Muscle of arm (tissue), 12 donors: ENCODE results near the gene TARS3. TPM values are rescaled to one million over a fixed set of nuclear protein-coding genes. Genes with fewer than 3 reads are reported as not detected.
A peak's percentile ranks its signal among the peaks of the same experiment; 100 is the strongest.
"Not testable (repeated sequence)": the region's sequence is repeated elsewhere in the genome, so short reads cannot be mapped to it uniquely, and the experiment has no call there.

Experiments used
- DNase-seq: peaks from one replicate; pipeline ENCODE4 v3.0.0-alpha.2; 2013
- polyA plus RNA-seq, 12 donors: library from polyadenylated mRNA; unstranded; fragments of 120-200 nt; gene quantifications; one replicate each; pipeline ENCODE4 v1.2.1, GENCODE V29; 2013; ENCODE audit not compliant: insufficient read length in 12 of 12

TARS3 gene
- polyA plus RNA-seq, 12 donors: 16.4 to 34.5 (median 23.0) TPM; not detected in 1

- not testable (repeated sequence) for DNase-seq
Observed at GRCh38 chr15:101626729-101627128, 97.5 kb downstream of the TARS3 start.

- no peak for DNase-seq
Observed at GRCh38 chr15:101625980-101626379, 98.3 kb downstream of the TARS3 start.

GRCh38 chr15:101625184-101625583, 99.1 kb downstream of the TARS3 start:
- no peak for DNase-seq

GRCh38 chr15:101623367-101624304, 100.6 kb downstream of the TARS3 start:
- no peak for DNase-seq

GRCh38 chr15:101621961-101622360, 102.3 kb downstream of the TARS3 start:
- no peak for DNase-seq

GRCh38 chr15:101620671-101621070, 103.6 kb downstream of the TARS3 start:
- DNase-seq: no peak

- no peak for DNase-seq
Observed at GRCh38 chr15:101619615-101619865, 104.7 kb downstream of the TARS3 start.

- no peak for DNase-seq
Observed at GRCh38 chr15:101618851-101619614, 105.2 kb downstream of the TARS3 start.

- DNase-seq: no peak
Observed at GRCh38 chr15:101618076-101618475, 106.2 kb downstream of the TARS3 start.

- no peak for DNase-seq
Observed at GRCh38 chr15:101617390-101617965, 106.8 kb downstream of the TARS3 start.

GRCh38 chr15:101615986-101616848, 108.1 kb downstream of the TARS3 start:
- peak; percentile 63 for DNase-seq

GRCh38 chr15:101615414-101615985, 108.8 kb downstream of the TARS3 start:
- DNase-seq: no peak

- no peak for DNase-seq
Observed at GRCh38 chr15:101614761-101615160, 109.5 kb downstream of the TARS3 start.

GRCh38 chr15:101614001-101614585, 110.2 kb downstream of the TARS3 start:
- no peak for DNase-seq

GRCh38 chr15:101613130-101614000, 110.9 kb downstream of the TARS3 start:
- DNase-seq: peak; percentile 61

- DNase-seq: no peak
Observed at GRCh38 chr15:101612676-101613075, 111.6 kb downstream of the TARS3 start.

GRCh38 chr15:101611580-101612299, 112.5 kb downstream of the TARS3 start:
- no peak for DNase-seq

- no peak for DNase-seq
Observed at GRCh38 chr15:101611007-101611406, 113.3 kb downstream of the TARS3 start.

- no peak for DNase-seq
Observed at GRCh38 chr15:101610611-101611000, 113.7 kb downstream of the TARS3 start.
